ENCODE measurements around the gene PKMYT1.

Gene PKMYT1

GRCh38 chr16:2973605-2974318 is 6.5 kb downstream of the PKMYT1 start:
- peaks cover 81% of the 10 kb centered on the region for H3K36me3 ChIP-seq (ENCODE audit: insufficient read depth, low read length)
- H3K4me3 ChIP-seq (ENCODE audit: low read depth in 1 of 2, low read length in 2 of 2) = no peak overlapping the region
- peaks cover 70% of the 10 kb centered on the region for H3K4me1 ChIP-seq (ENCODE audit: insufficient read depth, low read length)
- H3K27me3 ChIP-seq (ENCODE audit: insufficient read depth, low read length, poor library complexity) = no peaks in the 10 kb centered on the region
- H3K9ac ChIP-seq (ENCODE audit: low read depth, low read length) = no peak overlapping the region
- peaks cover 80% of the 10 kb centered on the region for H3K79me2 ChIP-seq (ENCODE audit: insufficient read depth, low read length)
- H4K20me1 ChIP-seq (ENCODE audit: insufficient read depth, low read length) = peaks cover 79% of the 10 kb centered on the region
- TF ChIP-seq EZH2 (IDR thresholded peaks at IDR 0.05; ENCODE audit: borderline replicate concordance, low read depth, low read length, severe bottlenecking) = no peak
- no peak for TF ChIP-seq CTCF (IDR thresholded peaks at IDR 0.05; ENCODE audit: borderline replicate concordance, extremely low read depth, low read length, poor library complexity, severe bottlenecking)
- DNase-seq (no peak), ATAC-seq (ENCODE audit: insufficient read depth, low read depth) (no peak)
- H3K4me2 ChIP-seq (ENCODE audit: insufficient read depth, low read length) = peak overlapping the region; percentile 13; the same call in 1 of the 2 replicates
- H2AFZ ChIP-seq (ENCODE audit: low read depth, low read length) = no peak overlapping the region
- no peak overlapping the region for H3K27ac ChIP-seq (ENCODE audit: low read length)
- no peaks in the 10 kb centered on the region for H3K9me3 ChIP-seq (ENCODE audit: insufficient read depth, low read length, severe bottlenecking)

GRCh38 chr16:2973093-2973492 is 7.2 kb downstream of the PKMYT1 start:
- Histone ChIP-seq H3K27me3 (ENCODE audit: insufficient read depth, low read length, poor library complexity) (no peaks in the 10 kb centered on the region), H3K9ac (ENCODE audit: low read depth, low read length) (no peak overlapping the region), H3K27ac (ENCODE audit: low read length) (no peak overlapping the region), H3K4me1 (ENCODE audit: insufficient read depth, low read length) (peaks cover 70% of the 10 kb centered on the region), H3K79me2 (ENCODE audit: insufficient read depth, low read length) (peaks cover 76% of the 10 kb centered on the region), H3K4me2 (ENCODE audit: insufficient read depth, low read length) (0 out of 2 replicates have a peak overlapping the region, but pooled peaks have one; percentile 13), H4K20me1 (ENCODE audit: insufficient read depth, low read length) (peaks cover 77% of the 10 kb centered on the region), H3K9me3 (ENCODE audit: insufficient read depth, low read length, severe bottlenecking) (no peaks in the 10 kb centered on the region), H3K4me3 (ENCODE audit: low read depth in 1 of 2, low read length in 2 of 2) (no peak overlapping the region), H3K36me3 (ENCODE audit: insufficient read depth, low read length) (peaks cover 78% of the 10 kb centered on the region), H2AFZ (ENCODE audit: low read depth, low read length) (no peak overlapping the region)
- no peak for DNase-seq
- TF ChIP-seq CTCF (IDR thresholded peaks at IDR 0.05; ENCODE audit: borderline replicate concordance, extremely low read depth, low read length, poor library complexity, severe bottlenecking) = no peak
- no peak for ATAC-seq (ENCODE audit: insufficient read depth, low read depth)

- Histone ChIP-seq H3K79me2 (ENCODE audit: insufficient read depth, low read length) (peaks cover 66% of the 10 kb centered on the region), H3K36me3 (ENCODE audit: insufficient read depth, low read length) (peaks cover 68% of the 10 kb centered on the region), H2AFZ (ENCODE audit: low read depth, low read length) (no peak overlapping the region), H3K4me3 (ENCODE audit: low read depth in 1 of 2, low read length in 2 of 2) (0 out of 4 replicates have a peak overlapping the region, but pooled peaks of 1 of the 2 experiments have one; percentile 79), H3K4me1 (ENCODE audit: insufficient read depth, low read length) (peaks cover 61% of the 10 kb centered on the region), H3K4me2 (ENCODE audit: insufficient read depth, low read length) (peak overlapping the region; percentile 97; the same call in 1 of the 2 replicates), H4K20me1 (ENCODE audit: insufficient read depth, low read length) (peaks cover 68% of the 10 kb centered on the region), H3K27ac (ENCODE audit: low read length) (peak overlapping the region; percentile 12; the same call in 1 of the 2 replicates), H3K27me3 (ENCODE audit: insufficient read depth, low read length, poor library complexity) (no peaks in the 10 kb centered on the region), H3K9me3 (ENCODE audit: insufficient read depth, low read length, severe bottlenecking) (no peaks in the 10 kb centered on the region), H3K9ac (ENCODE audit: low read depth, low read length) (0 out of 2 replicates have a peak overlapping the region, but pooled peaks have one; percentile 1)
- TF ChIP-seq CTCF (IDR thresholded peaks at IDR 0.05; ENCODE audit: borderline replicate concordance, extremely low read depth, low read length, poor library complexity, severe bottlenecking) (no peak), EZH2 (IDR thresholded peaks at IDR 0.05; ENCODE audit: borderline replicate concordance, low read depth, low read length, severe bottlenecking) (no peak)
- ATAC-seq (ENCODE audit: insufficient read depth, low read depth) (no peak), DNase-seq (no peak)
Observed at GRCh38 chr16:2971985-2972784, 8.1 kb downstream of the PKMYT1 start.

All from DND-41 (cell line).